ENCODE data around the gene C14orf93. TPM values are rescaled to one million over a fixed set of nuclear protein-coding genes. Genes with fewer than 3 reads are reported as not detected.

C14orf93 gene
- total and polyA plus RNA-seq, 9 of the 15 experiments (the other 6 are each of a cell fraction or from before 2014, with no cell fraction given), result 2.2 to 22.4 (median 16.1) TPM

DNA sequence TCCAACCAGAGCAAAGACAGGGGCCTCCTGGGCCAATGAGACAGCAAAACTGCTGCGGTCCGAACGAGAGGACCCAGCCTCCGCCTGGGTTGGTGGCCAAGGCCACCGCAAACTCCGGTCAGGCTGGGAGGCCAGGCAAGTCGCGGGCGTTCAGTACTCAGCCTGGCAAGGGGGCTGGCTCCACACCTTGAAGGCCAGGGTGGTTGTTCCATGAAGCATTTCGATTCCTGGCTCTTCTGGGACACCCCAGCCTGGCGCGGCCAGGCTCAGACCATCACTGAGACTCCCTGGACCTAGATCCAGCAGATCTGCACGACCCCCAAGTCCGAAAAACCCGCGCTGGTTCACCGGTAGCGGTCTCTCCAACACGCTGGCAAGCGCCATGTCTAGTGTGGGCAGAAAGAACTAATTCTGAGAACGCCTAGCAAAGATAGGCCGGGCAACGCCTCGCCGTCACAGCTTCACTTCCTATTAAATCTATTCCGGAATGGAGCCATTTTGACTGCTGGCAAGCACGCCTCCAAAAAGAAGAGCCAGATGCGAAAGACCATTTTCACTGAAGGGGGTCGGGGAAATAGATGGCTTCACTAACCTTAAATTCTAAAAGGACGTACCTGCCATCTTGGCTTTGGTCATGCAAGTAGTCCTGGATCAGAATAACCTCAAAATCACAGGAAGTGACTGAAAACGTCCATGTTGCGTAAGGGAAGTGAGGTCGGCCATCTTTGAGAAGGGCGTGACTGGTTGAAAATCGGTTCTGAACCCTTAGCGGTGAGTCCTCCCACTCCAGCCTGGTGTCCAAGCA lies 24.8 kb upstream of the C14orf93 start, which contains the start of gene PSMB5 (continued):
- TF ChIP-seq PPARD (CRISPR knock-in tag; IDR thresholded peaks at IDR 0.05) (no peak), ZNF324 (CRISPR knock-in tag; IDR thresholded peaks at IDR 0.05) (no peak), ZKSCAN8 (CRISPR knock-in tag; IDR thresholded peaks at IDR 0.05) (no peak), MEIS2 (IDR thresholded peaks at IDR 0.05; ENCODE audit: partially characterized antibody) (no peak), RBM34 (IDR thresholded peaks at IDR 0.05; ENCODE audit: borderline replicate concordance, insufficient read depth, low read length) (no peak), SIN3A (IDR thresholded peaks at IDR 0.05; ENCODE audit: borderline replicate concordance in 2 of 2, control insufficient read depth in 1 of 2, low read depth in 2 of 2, low read length in 2 of 2) (peak in 1 of 2 experiments; percentile 58; a peak in 2 of 4 replicates), SIN3B (IDR thresholded peaks at IDR 0.05; ENCODE audit: low read depth) (peak; percentile 78), ZNF436 (CRISPR knock-in tag; IDR thresholded peaks at IDR 0.05) (no peak), ZNF197 (CRISPR knock-in tag; IDR thresholded peaks at IDR 0.05; ENCODE audit: low read depth) (peak; percentile 93), CHD2 (IDR thresholded peaks at IDR 0.05; ENCODE audit: low read depth, low read length) (no peak), ZNF780A (CRISPR knock-in tag; IDR thresholded peaks at IDR 0.05) (no peak), IRF1 (CRISPR knock-in tag; IDR thresholded peaks at IDR 0.05; ENCODE audit: borderline replicate concordance) (no peak)
- TF ChIP-seq, protein P1, sequence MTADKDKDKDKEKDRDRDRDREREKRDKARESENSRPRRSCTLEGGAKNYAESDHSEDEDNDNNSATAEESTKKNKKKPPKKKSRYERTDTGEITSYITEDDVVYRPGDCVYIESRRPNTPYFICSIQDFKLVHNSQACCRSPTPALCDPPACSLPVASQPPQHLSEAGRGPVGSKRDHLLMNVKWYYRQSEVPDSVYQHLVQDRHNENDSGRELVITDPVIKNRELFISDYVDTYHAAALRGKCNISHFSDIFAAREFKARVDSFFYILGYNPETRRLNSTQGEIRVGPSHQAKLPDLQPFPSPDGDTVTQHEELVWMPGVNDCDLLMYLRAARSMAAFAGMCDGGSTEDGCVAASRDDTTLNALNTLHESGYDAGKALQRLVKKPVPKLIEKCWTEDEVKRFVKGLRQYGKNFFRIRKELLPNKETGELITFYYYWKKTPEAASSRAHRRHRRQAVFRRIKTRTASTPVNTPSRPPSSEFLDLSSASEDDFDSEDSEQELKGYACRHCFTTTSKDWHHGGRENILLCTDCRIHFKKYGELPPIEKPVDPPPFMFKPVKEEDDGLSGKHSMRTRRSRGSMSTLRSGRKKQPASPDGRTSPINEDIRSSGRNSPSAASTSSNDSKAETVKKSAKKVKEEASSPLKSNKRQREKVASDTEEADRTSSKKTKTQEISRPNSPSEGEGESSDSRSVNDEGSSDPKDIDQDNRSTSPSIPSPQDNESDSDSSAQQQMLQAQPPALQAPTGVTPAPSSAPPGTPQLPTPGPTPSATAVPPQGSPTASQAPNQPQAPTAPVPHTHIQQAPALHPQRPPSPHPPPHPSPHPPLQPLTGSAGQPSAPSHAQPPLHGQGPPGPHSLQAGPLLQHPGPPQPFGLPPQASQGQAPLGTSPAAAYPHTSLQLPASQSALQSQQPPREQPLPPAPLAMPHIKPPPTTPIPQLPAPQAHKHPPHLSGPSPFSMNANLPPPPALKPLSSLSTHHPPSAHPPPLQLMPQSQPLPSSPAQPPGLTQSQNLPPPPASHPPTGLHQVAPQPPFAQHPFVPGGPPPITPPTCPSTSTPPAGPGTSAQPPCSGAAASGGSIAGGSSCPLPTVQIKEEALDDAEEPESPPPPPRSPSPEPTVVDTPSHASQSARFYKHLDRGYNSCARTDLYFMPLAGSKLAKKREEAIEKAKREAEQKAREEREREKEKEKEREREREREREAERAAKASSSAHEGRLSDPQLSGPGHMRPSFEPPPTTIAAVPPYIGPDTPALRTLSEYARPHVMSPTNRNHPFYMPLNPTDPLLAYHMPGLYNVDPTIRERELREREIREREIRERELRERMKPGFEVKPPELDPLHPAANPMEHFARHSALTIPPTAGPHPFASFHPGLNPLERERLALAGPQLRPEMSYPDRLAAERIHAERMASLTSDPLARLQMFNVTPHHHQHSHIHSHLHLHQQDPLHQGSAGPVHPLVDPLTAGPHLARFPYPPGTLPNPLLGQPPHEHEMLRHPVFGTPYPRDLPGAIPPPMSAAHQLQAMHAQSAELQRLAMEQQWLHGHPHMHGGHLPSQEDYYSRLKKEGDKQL (CRISPR knock-in tag; IDR thresholded peaks at IDR 0.05; ENCODE audit: borderline replicate concordance), result no peak
- TF ChIP-seq, protein P2, sequence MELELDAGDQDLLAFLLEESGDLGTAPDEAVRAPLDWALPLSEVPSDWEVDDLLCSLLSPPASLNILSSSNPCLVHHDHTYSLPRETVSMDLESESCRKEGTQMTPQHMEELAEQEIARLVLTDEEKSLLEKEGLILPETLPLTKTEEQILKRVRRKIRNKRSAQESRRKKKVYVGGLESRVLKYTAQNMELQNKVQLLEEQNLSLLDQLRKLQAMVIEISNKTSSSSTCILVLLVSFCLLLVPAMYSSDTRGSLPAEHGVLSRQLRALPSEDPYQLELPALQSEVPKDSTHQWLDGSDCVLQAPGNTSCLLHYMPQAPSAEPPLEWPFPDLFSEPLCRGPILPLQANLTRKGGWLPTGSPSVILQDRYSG (tag; conservative IDR thresholded peaks at IDR 0.05; ENCODE audit: low read depth), result peak; percentile 94
- TF ChIP-seq, protein P3, sequence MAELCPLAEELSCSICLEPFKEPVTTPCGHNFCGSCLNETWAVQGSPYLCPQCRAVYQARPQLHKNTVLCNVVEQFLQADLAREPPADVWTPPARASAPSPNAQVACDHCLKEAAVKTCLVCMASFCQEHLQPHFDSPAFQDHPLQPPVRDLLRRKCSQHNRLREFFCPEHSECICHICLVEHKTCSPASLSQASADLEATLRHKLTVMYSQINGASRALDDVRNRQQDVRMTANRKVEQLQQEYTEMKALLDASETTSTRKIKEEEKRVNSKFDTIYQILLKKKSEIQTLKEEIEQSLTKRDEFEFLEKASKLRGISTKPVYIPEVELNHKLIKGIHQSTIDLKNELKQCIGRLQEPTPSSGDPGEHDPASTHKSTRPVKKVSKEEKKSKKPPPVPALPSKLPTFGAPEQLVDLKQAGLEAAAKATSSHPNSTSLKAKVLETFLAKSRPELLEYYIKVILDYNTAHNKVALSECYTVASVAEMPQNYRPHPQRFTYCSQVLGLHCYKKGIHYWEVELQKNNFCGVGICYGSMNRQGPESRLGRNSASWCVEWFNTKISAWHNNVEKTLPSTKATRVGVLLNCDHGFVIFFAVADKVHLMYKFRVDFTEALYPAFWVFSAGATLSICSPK (IDR thresholded peaks at IDR 0.05; ENCODE audit: borderline replicate concordance), result no peak
- TF ChIP-seq, protein P4, sequence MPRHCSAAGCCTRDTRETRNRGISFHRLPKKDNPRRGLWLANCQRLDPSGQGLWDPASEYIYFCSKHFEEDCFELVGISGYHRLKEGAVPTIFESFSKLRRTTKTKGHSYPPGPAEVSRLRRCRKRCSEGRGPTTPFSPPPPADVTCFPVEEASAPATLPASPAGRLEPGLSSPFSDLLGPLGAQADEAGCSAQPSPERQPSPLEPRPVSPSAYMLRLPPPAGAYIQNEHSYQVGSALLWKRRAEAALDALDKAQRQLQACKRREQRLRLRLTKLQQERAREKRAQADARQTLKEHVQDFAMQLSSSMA (CRISPR knock-in tag; IDR thresholded peaks at IDR 0.05), result no peak
